ENCODE results near the gene LRMDA.
A peak's percentile ranks its signal among the peaks of the same experiment; 100 is the strongest.

The LRMDA gene

DNA sequence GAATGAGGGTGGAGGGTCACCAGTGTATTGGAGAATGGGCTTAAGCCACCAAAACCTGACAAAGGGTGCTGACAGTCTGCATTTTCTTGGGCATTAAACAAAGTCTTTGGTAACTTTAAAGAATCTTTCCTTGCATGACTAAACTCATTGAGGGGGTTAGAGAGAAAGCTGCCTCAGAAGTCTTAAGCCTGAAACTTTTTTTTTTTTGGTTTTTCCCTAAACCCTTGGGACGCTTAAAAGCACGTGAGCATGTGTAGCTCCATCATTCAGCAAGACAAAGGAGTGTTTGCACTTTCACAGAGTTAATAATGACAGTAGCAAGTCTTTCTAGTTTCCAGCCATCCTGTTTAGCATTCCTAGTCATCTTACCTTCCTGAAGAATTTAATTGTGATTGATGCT is 110.7 kb downstream of the LRMDA start:
- H3K4me3 ChIP-seq (ENCODE audit: low read depth, low read length): no peak overlapping the region
- TF ChIP-seq, protein P1, sequence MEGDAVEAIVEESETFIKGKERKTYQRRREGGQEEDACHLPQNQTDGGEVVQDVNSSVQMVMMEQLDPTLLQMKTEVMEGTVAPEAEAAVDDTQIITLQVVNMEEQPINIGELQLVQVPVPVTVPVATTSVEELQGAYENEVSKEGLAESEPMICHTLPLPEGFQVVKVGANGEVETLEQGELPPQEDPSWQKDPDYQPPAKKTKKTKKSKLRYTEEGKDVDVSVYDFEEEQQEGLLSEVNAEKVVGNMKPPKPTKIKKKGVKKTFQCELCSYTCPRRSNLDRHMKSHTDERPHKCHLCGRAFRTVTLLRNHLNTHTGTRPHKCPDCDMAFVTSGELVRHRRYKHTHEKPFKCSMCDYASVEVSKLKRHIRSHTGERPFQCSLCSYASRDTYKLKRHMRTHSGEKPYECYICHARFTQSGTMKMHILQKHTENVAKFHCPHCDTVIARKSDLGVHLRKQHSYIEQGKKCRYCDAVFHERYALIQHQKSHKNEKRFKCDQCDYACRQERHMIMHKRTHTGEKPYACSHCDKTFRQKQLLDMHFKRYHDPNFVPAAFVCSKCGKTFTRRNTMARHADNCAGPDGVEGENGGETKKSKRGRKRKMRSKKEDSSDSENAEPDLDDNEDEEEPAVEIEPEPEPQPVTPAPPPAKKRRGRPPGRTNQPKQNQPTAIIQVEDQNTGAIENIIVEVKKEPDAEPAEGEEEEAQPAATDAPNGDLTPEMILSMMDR (IDR thresholded peaks at IDR 0.05; ENCODE audit: low read depth, low read length): no peak
- DNase-seq (ENCODE audit: low read depth, low spot score): no peak
- in situ Hi-C loops (cut with HindIII; ENCODE audit: low sequenced_read_pairs): no loop called here

DNA sequence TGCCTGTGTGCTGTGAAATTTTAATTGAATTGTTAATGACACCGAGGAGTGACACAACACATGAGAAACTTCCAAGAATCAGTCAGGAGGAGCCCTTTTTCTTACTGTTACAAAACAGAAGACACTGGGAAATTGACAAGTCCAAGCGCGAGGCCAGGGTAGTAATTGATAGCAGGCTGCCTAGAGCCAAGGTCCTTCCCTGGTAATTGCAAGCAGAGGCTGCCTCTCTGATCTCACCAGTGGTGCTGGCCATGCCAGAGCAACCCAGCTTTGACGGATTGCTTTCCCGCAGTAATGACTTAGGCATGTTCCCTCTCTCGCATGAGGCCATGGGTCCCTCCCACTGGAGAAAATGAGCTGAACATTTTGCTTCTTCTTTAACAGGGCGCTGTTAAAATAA is 111.5 kb downstream of the LRMDA start:
- TF ChIP-seq, protein P1 (IDR thresholded peaks at IDR 0.05; ENCODE audit: low read depth, low read length): no peak
- in situ Hi-C loops (cut with HindIII; ENCODE audit: low sequenced_read_pairs): no loop called here
- peak; percentile 56 for DNase-seq (ENCODE audit: low read depth, low spot score)
- no peak overlapping the region for H3K4me3 ChIP-seq (ENCODE audit: low read depth, low read length)

GRCh38 chr10:75544386-75544785 is 113.0 kb downstream of the LRMDA start:
- no peak for DNase-seq (ENCODE audit: low read depth, low spot score)
- in situ Hi-C loops (cut with HindIII; ENCODE audit: low sequenced_read_pairs): no loop called here
- TF ChIP-seq, protein P1 (IDR thresholded peaks at IDR 0.05; ENCODE audit: low read depth, low read length): no peak
- H3K4me3 ChIP-seq (ENCODE audit: low read depth, low read length): no peak overlapping the region

DNA sequence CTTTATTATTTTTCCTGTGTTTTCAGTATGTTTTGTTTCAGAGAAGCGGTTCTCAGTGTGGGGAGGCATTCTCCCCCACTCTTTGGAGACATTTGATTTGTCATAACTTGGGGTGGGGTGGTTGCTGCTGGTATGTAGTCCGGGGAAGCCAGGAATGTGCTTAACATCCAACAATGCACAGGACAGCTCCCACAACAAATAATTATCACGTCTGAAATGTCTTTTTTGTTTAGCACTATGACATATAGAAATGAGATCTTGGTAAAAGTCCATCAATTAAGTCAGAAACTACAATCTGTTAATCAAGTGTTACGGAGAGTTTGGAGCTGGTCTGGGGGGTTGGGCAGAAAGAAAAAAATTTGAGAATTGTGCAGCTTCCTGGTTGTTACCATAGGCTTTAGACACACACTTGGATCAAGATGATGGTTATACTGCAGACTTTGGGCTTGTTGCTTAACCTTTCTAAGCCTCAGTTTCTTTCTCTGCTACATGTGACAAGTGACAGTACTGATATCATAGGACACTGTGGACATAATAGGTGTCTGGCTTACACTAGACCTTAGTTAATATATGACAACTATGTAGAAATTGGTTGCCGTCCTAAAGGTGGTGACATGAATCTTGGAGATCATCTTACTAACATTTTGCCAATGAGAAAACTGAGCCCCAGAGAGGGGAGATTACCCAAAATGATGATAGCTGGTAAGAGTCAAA is 113.7 kb downstream of the LRMDA start:
- no peak overlapping the region for H3K4me3 ChIP-seq (ENCODE audit: low read depth, low read length)
- no peak for DNase-seq (ENCODE audit: low read depth, low spot score)
- in situ Hi-C loops (cut with HindIII; ENCODE audit: low sequenced_read_pairs): no loop called here
- TF ChIP-seq, protein P1 (IDR thresholded peaks at IDR 0.05; ENCODE audit: low read depth, low read length): no peak

DNA sequence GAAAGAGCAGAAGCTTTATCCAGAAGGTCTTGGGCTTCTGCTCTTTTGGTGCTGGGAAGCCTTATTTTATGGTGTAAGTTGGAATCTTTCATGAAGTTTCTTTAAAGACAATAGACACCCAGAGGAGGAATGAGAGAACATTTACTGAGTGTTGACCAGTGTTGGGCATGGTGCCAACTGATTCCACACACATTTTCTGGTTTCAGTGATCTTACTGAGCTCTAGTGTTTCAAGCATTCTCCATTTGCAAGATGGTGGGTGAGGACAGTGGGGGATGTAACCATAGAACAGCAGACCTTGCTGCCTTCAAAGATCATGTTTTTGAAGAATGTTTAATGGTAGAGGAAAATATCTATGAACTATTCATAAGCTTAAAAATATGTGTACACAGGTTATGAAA is 114.6 kb downstream of the LRMDA start:
- in situ Hi-C loops (cut with HindIII; ENCODE audit: low sequenced_read_pairs): no loop called here
- H3K4me3 ChIP-seq (ENCODE audit: low read depth, low read length): no peak overlapping the region
- TF ChIP-seq, protein P1 (IDR thresholded peaks at IDR 0.05; ENCODE audit: low read depth, low read length): no peak
- no peak for DNase-seq (ENCODE audit: low read depth, low spot score)

GRCh38 chr10:75547391-75548298 is 116.2 kb downstream of the LRMDA start:
- in situ Hi-C loops (cut with HindIII; ENCODE audit: low sequenced_read_pairs): no loop called here
- H3K4me3 ChIP-seq (ENCODE audit: low read depth, low read length): no peak overlapping the region
- peak; percentile 79 for DNase-seq (ENCODE audit: low read depth, low spot score)
- TF ChIP-seq, protein P1 (IDR thresholded peaks at IDR 0.05; ENCODE audit: low read depth, low read length): no peak

All from astrocyte of the spinal cord (primary cell).